GM12872 (cell line): ENCODE results near the gene SUPT3H.
A peak's percentile ranks its signal among the peaks of the same experiment; 100 is the strongest.

Experiments
- TF ChIP-seq, protein P1 (sequence below): IDR thresholded peaks from 3 replicates; pipeline ENCODE4 v1.5.1; 2011; ENCODE audit warnings: low read depth, mild to moderate bottlenecking, low read length, moderate library complexity; ENCODE audit not compliant: insufficient read depth

The SUPT3H gene

DNA sequence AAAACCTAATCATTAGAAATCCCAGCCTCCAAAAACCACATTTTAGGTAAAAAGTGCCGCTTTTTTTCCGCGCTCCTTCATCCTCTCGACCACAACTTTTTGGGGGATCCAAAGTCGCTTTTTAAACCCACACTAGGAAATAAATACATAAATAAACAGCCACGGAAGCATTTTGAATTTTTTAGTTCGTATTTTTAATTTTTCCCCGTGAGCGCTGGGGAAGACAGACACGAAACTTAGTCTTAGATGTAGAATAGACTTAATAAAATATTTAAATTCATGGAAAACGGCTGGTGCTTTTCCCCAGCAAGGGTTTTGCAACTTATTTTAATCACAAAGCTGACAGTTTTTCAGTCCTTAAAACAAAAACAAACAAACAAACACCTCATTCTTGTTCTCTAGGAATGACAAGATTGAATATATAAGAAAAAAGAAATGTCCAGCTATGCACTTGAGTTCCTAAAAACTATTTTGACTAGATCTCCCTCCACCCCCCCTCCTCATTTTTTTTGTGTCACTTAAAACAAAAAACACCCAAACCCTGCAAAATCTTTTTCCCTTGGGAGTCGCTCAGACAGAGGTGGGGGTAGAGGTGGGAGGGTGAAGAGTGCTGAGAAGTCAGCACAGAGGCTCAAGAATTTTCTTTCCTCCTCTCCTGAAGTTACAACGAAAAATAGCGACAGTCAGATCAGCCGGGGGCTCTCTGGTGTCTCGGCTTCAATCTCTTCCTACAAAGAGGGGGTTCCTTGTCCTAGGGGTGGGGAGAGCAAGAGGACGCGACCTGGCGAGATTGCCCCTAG lies 43.4 kb upstream of the SUPT3H start:
- TF ChIP-seq, protein P1, sequence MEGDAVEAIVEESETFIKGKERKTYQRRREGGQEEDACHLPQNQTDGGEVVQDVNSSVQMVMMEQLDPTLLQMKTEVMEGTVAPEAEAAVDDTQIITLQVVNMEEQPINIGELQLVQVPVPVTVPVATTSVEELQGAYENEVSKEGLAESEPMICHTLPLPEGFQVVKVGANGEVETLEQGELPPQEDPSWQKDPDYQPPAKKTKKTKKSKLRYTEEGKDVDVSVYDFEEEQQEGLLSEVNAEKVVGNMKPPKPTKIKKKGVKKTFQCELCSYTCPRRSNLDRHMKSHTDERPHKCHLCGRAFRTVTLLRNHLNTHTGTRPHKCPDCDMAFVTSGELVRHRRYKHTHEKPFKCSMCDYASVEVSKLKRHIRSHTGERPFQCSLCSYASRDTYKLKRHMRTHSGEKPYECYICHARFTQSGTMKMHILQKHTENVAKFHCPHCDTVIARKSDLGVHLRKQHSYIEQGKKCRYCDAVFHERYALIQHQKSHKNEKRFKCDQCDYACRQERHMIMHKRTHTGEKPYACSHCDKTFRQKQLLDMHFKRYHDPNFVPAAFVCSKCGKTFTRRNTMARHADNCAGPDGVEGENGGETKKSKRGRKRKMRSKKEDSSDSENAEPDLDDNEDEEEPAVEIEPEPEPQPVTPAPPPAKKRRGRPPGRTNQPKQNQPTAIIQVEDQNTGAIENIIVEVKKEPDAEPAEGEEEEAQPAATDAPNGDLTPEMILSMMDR: no peak

DNA sequence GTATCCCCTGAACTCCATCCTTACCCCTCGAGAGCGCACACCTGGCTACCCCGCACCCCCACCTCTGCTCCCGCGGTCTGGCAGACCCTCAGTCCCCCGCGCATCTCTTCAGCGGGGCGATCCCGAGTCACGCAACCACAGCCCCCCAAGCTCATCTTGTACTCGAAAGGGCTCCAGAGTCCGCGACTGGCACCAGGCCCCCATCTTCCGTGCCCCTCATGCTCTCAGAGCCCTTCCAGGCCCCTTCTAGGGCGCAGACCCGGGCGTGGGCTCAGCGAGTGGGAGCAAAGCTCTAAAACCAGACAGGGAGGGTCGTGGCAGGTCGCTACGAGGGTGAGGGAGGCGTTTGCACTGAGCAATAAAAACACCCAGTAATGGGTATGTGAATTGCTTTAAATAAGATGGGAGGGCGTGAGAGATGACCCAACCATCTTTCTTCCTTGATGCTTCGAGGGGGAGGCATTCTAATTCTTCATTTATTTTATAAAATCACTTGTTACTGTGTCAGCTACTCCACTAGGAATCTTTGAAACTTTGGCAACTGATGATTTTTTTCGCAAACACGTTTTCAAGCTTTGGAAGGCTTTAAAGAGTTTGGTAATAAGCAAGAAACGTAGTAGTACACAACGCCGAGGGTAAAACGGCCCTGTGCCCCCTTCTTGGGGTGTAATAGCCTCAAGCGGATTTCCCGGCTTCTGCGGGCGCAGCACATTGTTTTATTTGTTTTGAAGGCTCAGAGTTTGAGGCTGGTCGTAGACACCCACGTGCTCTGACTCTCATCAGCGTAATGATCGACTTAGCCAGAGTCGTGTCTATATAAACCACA lies 42.6 kb upstream of the SUPT3H start:
- TF ChIP-seq, protein P1: no peak

DNA sequence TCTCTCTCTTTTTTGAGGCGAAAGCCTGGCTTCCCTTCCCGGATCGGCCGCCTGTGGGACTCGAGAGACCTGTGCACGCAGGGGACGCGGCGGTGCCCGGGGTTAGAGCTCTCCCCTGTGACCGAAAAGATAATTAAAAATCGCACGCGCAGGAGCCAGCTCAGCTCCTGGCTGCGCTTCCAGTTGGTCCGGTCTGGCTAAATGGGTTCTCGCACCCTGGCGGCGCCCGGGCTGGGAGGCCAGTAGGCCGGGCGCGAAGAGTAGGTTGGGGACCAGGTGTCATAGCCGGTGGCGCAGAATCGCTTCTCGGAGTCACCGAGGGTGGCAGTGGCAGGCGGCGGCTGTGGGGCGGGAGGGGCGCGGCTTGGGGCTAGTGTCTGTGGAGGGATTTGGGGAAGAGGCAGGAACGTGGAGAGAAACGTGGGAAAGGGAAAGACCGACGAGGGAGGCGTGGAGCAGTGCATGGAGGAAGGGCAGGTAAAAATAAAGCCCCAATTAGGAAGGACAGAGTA lies 41.9 kb upstream of the SUPT3H start:
- TF ChIP-seq, protein P1: 0 out of 3 replicates have a peak, but pooled peaks have one; percentile 3

DNA sequence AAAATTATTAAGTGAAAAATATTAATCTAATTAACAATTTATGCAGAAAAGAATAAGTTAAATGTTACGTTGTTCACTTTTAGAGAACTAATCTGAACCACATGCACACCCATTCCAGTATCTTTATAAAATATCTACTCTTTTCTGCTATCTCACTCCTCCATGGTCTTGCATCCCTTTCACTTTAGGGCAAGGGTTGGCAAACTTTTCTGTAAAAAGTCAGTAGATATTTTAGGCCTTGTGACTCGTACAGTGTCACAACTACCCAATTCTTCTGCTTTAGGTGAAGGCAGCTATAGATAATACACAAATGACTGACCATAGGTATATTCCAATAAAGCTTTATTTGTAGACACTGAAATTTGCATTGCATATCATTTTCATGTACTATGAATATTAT lies 39.7 kb upstream of the SUPT3H start:
- TF ChIP-seq, protein P1: no peak

DNA sequence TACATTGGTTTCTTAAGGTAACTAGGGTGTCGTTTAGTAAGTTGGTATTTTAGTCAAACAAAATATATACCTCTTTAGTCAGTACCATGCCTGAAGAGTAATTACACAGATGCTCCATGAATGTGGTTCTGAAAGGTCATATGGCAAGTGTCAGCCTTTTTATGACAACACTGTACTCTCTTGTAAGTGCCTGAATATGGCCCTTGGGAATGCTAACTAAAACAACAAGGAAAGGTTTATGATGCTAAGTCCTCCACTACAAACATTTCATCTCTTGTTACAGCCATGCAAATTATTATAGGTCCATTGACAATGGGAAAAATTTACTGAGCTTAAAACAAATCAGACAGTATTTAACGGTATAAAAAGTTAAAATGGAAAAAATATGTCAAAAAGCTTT lies 39.0 kb upstream of the SUPT3H start:
- TF ChIP-seq, protein P1: no peak

DNA sequence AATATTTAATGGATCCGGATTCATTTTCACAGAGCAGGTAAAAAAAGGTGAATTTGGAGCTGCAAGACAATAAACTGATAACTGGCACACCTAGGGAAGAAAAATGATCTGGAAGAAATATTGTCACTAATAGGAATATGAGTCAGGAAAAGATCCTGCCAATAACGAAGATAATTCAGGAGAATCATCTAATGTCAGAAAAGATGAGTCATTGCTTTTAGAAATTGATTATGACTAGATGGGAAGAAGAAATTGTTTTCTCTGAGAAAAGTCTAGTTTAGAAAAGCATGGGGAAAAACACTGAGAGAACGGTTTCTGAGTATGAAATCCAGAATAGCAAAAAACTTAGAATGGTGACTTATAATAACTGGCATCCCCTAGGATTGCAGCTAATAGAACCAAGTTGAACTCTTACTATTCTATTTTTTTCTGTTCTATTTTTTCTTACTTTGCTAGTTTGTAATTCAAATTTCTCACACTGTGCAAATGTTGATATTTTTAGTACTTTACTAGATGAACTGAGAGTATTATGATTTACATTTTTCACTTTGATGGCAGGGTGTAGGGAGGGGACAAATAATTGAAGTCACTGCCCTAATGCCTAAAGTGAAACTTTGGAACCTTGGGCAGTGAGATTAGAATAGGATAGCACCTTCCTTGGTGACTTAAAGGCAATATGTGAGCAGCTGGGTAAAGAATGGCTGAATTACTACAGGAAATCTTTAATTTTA lies 38.2 kb upstream of the SUPT3H start:
- TF ChIP-seq, protein P1: no peak

DNA sequence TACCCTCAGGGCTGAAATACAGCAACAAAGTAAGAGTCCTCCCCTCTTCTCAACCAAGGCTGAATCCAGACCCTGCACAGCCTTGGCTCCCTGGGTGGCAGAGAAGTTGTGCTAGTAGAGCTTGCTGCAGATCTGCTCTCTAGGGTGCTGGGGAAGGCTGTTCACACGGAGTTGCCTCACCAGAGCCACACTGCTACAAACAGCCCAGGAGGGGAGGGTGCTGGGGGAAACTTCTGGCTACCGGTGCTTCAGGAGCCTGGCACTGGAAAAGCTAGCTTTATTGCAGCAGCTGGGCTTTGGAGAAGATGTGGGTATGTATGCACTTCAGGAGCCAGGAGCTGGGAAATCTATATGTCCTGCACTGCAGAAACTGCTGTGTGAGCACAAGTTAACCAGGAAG lies 37.6 kb upstream of the SUPT3H start:
- TF ChIP-seq, protein P1: no peak
